ENCODE data around the gene GPR146.

GPR146 gene

GRCh38 chr7:1007901-1008300, 36.4 kb upstream of the GPR146 start:
- TF ChIP-seq POLR2AphosphoS5 (IDR thresholded peaks at IDR 0.05; ENCODE audit: low read depth, low read length) (no peak), FOXP2 (optimal IDR thresholded peaks at IDR 0.05; ENCODE audit: borderline replicate concordance, extremely low read depth, extremely low read length, insufficient read depth) (no peak), TAF1 (IDR thresholded peaks at IDR 0.05; ENCODE audit: borderline replicate concordance, insufficient read depth, low read length) (no peak), SIN3A (IDR thresholded peaks at IDR 0.05; ENCODE audit: borderline replicate concordance, insufficient read depth, low read length) (no peak)
- TF ChIP-seq, protein P1, sequence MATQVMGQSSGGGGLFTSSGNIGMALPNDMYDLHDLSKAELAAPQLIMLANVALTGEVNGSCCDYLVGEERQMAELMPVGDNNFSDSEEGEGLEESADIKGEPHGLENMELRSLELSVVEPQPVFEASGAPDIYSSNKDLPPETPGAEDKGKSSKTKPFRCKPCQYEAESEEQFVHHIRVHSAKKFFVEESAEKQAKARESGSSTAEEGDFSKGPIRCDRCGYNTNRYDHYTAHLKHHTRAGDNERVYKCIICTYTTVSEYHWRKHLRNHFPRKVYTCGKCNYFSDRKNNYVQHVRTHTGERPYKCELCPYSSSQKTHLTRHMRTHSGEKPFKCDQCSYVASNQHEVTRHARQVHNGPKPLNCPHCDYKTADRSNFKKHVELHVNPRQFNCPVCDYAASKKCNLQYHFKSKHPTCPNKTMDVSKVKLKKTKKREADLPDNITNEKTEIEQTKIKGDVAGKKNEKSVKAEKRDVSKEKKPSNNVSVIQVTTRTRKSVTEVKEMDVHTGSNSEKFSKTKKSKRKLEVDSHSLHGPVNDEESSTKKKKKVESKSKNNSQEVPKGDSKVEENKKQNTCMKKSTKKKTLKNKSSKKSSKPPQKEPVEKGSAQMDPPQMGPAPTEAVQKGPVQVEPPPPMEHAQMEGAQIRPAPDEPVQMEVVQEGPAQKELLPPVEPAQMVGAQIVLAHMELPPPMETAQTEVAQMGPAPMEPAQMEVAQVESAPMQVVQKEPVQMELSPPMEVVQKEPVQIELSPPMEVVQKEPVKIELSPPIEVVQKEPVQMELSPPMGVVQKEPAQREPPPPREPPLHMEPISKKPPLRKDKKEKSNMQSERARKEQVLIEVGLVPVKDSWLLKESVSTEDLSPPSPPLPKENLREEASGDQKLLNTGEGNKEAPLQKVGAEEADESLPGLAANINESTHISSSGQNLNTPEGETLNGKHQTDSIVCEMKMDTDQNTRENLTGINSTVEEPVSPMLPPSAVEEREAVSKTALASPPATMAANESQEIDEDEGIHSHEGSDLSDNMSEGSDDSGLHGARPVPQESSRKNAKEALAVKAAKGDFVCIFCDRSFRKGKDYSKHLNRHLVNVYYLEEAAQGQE (IDR thresholded peaks at IDR 0.05; ENCODE audit: insufficient read depth in 1 of 2, low read depth in 2 of 2, low read length in 2 of 2), result no peak

GRCh38 chr7:1008733-1009363, 35.5 kb upstream of the GPR146 start:
- TF ChIP-seq, protein P1 (IDR thresholded peaks at IDR 0.05; ENCODE audit: insufficient read depth in 1 of 2, low read depth in 2 of 2, low read length in 2 of 2), result no peak
- TF ChIP-seq FOXP2 (optimal IDR thresholded peaks at IDR 0.05; ENCODE audit: borderline replicate concordance, extremely low read depth, extremely low read length, insufficient read depth), result no peak
- TF ChIP-seq POLR2AphosphoS5 (IDR thresholded peaks at IDR 0.05; ENCODE audit: low read depth, low read length), result no peak
- TF ChIP-seq SIN3A (IDR thresholded peaks at IDR 0.05; ENCODE audit: borderline replicate concordance, insufficient read depth, low read length), result no peak
- TF ChIP-seq TAF1 (IDR thresholded peaks at IDR 0.05; ENCODE audit: borderline replicate concordance, insufficient read depth, low read length), result no peak

DNA sequence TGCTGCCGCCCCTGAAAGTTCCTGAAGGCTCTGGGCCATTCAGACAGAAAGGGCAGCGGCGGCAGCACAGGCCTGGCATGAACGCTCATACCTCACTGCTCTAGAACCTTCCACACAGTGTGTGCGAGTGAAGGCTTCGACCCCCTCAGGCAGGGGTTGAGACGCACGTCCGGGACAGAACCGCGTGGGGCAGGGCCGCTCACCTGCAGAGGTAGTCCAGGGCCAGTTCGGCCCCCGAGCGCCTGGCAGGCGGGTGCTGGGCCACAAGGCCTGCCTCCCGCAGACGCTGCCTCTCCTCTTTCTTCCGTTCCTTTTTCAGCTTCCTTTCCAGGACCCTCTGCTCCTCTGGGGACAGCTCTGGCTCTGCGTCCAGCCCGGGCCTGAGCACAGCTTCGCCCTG, 34.6 kb upstream of the GPR146 start:
- no peak for TF ChIP-seq POLR2AphosphoS5 (IDR thresholded peaks at IDR 0.05; ENCODE audit: low read depth, low read length)
- TF ChIP-seq SIN3A (IDR thresholded peaks at IDR 0.05; ENCODE audit: borderline replicate concordance, insufficient read depth, low read length), result no peak
- no peak for TF ChIP-seq TAF1 (IDR thresholded peaks at IDR 0.05; ENCODE audit: borderline replicate concordance, insufficient read depth, low read length)
- no peak for TF ChIP-seq FOXP2 (optimal IDR thresholded peaks at IDR 0.05; ENCODE audit: borderline replicate concordance, extremely low read depth, extremely low read length, insufficient read depth)

- TF ChIP-seq SIN3A (IDR thresholded peaks at IDR 0.05; ENCODE audit: borderline replicate concordance, insufficient read depth, low read length) (no peak), TAF1 (IDR thresholded peaks at IDR 0.05; ENCODE audit: borderline replicate concordance, insufficient read depth, low read length) (no peak), POLR2AphosphoS5 (IDR thresholded peaks at IDR 0.05; ENCODE audit: low read depth, low read length) (no peak), FOXP2 (optimal IDR thresholded peaks at IDR 0.05; ENCODE audit: borderline replicate concordance, extremely low read depth, extremely low read length, insufficient read depth) (no peak)
- TF ChIP-seq, protein P1 (IDR thresholded peaks at IDR 0.05; ENCODE audit: insufficient read depth in 1 of 2, low read depth in 2 of 2, low read length in 2 of 2), result no peak
Measured at GRCh38 chr7:1010226-1010625, 34.1 kb upstream of the GPR146 start.

DNA sequence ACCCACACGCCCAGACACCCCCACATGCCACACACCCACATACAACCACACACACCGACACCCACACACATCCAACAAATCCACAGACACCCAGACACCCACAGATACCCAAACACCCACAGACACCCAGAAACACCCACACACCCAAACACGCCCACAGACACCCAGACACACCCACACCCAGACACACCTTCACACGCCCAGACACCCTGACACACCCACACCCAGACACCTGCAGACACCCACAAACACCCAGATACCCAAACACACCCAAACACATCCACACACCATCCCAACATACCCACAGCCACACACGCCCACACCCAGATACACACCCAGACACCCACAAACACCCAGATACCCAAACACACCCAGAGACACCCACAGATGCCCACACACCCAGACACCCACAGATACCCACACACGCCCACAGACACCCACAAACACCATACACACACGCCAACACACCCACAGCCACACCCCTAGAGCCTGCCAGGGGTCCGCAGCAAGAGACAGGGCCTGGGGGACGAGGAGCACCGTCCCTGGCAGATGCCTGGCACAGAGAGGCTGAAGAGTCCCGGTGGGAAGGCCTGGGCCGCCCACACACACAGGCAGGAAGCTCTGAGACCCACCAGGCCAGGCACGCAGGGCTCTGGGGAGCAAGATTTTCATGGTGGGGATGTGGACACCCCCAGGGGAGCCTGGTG, 32.9 kb upstream of the GPR146 start:
- TF ChIP-seq, protein P1 (IDR thresholded peaks at IDR 0.05; ENCODE audit: insufficient read depth in 1 of 2, low read depth in 2 of 2, low read length in 2 of 2), result no peak
- TF ChIP-seq POLR2AphosphoS5 (IDR thresholded peaks at IDR 0.05; ENCODE audit: low read depth, low read length) (no peak), FOXP2 (optimal IDR thresholded peaks at IDR 0.05; ENCODE audit: borderline replicate concordance, extremely low read depth, extremely low read length, insufficient read depth) (no peak), SIN3A (IDR thresholded peaks at IDR 0.05; ENCODE audit: borderline replicate concordance, insufficient read depth, low read length) (no peak), TAF1 (IDR thresholded peaks at IDR 0.05; ENCODE audit: borderline replicate concordance, insufficient read depth, low read length) (no peak)

Data from PFSK-1 (cell line).